Left colon (tissue), 2 donors: Measurements from ENCODE around the gene DIP2B. TPM values are rescaled to one million over a fixed set of nuclear protein-coding genes. Genes with fewer than 3 reads are reported as not detected.
"Not testable (repeated sequence)": the region's sequence is repeated elsewhere in the genome, so short reads cannot be mapped to it uniquely, and the experiment has no call there.

Experiments
- ATAC-seq: fragments of 200-7000 bp; cut with Tn5 transposase; one replicate; pipeline ENCODE4 v1.9.1; 2020; ENCODE audit warnings: mild to moderate bottlenecking, moderate library complexity
- DNase-seq, 2 donors: peaks; one replicate each; pipeline ENCODE4 v3.0.0-alpha.2; 2020
- intact Hi-C, 2 donors: fragments of 100-400 bp; cut with DNase I in 1 of 2; cut with micrococcal nuclease in 1 of 2; formaldehyde crosslinking; loops; one replicate each; pipeline versions ENCODE4 v1.11.2 to v1.14.0; 2022; cut with DNase I, micrococcal nuclease
- long read RNA-seq: library from polyadenylated mRNA; unstranded; transcript quantifications from one replicate; pipeline ENCODE4 v2.0.0, GENCODE V29; 2021
- total RNA-seq, 2 donors: library from RNA; stranded (reverse); fragmentation: NEBNext Ultra II Directional; extraction: Animal tissue kit (Norgen Biotek cat#: 25700); gene quantifications; one replicate each; pipeline ENCODE4 v1.2.1, GENCODE V29; 2021
- donor health status: DM: no; HTN: no; CAD: no.
- donor health status: DM: yes; HTN: yes; CAD: no.

The DIP2B gene, protein sequence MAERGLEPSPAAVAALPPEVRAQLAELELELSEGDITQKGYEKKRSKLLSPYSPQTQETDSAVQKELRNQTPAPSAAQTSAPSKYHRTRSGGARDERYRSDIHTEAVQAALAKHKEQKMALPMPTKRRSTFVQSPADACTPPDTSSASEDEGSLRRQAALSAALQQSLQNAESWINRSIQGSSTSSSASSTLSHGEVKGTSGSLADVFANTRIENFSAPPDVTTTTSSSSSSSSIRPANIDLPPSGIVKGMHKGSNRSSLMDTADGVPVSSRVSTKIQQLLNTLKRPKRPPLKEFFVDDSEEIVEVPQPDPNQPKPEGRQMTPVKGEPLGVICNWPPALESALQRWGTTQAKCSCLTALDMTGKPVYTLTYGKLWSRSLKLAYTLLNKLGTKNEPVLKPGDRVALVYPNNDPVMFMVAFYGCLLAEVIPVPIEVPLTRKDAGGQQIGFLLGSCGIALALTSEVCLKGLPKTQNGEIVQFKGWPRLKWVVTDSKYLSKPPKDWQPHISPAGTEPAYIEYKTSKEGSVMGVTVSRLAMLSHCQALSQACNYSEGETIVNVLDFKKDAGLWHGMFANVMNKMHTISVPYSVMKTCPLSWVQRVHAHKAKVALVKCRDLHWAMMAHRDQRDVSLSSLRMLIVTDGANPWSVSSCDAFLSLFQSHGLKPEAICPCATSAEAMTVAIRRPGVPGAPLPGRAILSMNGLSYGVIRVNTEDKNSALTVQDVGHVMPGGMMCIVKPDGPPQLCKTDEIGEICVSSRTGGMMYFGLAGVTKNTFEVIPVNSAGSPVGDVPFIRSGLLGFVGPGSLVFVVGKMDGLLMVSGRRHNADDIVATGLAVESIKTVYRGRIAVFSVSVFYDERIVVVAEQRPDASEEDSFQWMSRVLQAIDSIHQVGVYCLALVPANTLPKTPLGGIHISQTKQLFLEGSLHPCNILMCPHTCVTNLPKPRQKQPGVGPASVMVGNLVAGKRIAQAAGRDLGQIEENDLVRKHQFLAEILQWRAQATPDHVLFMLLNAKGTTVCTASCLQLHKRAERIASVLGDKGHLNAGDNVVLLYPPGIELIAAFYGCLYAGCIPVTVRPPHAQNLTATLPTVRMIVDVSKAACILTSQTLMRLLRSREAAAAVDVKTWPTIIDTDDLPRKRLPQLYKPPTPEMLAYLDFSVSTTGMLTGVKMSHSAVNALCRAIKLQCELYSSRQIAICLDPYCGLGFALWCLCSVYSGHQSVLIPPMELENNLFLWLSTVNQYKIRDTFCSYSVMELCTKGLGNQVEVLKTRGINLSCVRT (N-terminal part only)
- 10 to 100 TPM; 33.5 to 37.7 TPM for total RNA-seq
- long read RNA-seq, partial matches to known transcripts: 6 of 16 reads
- long read RNA-seq, other reads (novel, unspliced or antisense): 9 of 16 reads

DNA sequence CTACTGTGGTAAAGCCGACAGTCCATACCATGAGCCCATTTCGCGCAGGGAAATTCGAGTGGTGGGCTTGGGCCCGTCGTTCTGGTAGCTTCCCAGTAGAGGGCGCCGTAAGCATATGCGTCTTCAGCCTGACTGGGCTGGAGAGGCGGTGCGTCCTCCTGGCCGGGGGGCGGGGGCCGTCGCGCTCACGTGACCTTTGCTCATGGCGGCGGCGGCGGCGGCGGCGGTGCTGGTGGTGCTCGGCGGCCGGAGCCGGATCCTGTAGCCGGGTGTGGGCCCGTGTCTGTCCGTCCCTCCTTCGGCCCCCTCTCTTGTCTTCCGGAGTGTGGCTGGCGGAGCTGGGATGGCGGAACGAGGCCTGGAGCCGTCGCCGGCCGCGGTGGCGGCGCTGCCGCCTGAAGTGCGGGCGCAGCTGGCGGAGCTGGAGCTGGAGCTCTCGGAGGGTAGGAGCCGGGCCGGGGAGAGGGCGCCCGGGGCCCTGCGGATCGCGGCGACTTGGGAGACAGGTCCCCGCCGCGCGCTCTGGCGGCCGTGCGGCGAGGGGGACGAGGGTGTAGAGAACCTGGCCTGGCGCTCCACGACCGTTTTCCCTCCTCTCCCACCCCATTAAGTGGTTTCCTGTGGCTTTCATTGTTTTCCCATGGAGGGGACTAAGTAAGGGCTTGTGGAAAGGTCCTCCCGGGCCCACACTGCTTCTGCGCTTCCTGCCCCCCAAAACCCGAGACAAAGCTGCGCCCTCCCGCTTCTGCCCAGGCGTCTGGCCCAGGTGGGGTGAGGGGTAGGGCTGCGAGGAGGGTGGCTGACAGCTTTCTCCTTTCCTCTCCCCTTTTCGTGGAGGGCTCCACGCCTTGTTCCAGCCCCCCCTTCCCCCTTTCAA is at the start of gene DIP2B:
Gene DIP2B, plus strand, starts transcription at position 188 of the 877 bp plus-strand sequence. Its CDS starts 156 bp downstream, at position 344.
- peak; percentile 93 to 98 for DNase-seq
- peak; percentile 91 for ATAC-seq
- intact Hi-C loops: loop anchor here in 1 of 2 donors (5.0 kb wide), 1 partner anchor 132 kb away; no protein-coding TSS in a partner anchor

DNA sequence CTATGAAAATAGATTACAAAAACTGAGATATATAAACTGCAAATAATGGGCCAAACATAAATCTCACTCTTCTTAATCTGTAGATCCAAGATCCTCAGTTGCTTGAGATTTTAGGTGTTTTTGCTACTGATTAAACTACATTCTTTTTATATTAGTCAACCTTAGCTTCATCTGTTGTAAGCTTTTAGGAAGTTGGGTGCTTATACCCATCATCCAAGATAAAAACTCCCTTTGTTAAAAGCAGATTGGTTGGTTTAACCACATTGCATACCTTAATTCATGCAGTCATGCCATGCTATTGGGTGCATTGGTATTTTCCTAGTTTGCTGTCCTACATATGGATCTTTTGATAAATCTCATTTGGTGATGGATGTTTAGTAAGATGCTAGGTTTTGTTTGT is 46.2 kb upstream of the DIP2B start:
- ATAC-seq (no peak), DNase-seq (no peak)
- intact Hi-C loops: no loop called here

DNA sequence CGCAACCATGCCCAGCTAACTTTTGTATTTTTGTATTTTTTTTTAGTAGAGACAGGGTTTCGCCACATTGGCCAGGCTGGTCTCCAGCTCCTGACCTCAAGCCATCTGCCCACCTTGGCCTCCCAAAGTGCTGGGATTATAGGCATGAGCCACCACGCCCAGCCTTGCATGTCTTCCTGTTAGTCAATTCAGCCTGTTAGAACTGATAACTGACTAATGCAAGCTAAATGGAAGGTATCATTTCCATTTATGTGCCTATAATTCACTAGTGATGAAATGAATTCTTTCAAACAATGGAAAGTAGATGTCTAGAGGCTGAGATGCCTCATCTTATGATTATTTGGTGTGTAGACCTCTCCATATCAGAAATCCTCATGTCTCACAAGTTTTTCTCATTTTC is 37.3 kb upstream of the DIP2B start:
- ATAC-seq (no peak), DNase-seq (no peak)
- intact Hi-C loops: no loop called here

DNA sequence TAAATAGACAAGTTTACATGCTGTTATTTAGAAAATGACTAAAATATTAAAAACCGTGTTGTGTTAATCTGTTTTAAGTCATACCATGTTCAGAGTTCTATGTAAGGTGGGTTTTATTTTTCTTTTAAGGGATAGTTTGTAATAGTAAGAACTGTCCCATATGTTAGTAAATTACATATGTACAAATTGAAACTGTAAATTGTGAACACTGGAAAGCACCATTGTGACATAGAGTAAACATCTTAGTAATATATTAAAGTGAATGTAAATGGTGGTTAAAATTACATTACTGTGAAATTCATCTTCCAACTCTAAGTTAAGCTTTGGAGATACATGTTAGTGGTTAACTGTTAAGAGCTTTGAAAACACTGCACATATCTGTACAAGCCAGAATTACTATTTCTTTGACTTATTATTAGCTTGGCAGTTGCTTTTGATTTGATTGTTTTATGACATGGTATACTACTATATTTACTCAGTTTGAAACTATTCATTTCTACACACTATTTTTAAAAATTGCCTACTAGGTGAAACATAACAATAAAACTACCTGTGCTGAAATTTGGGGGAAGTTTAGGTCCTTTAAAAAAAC is 27.4 kb upstream of the DIP2B start:
- intact Hi-C loops: no loop called here
- no peak for DNase-seq
- ATAC-seq: no peak

DNA sequence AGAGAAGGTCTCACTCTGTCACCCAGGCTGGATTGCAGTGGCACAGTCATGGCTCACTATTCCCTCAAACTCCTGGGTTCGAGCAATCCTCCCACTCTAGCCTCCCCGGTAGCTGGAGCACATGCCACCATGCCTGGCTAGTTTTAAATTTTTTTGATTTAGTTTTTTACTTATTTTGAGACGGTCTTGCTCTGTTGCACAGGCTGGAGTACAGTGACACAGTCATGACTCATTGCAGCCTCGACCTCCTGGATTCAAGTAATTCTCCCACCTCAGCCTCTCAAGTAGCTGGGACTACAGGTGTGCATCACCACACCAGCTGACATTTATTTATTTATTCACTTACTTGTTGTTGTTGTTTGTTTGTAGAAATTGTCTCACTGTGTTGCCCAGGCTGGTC is 22.2 kb upstream of the DIP2B start:
- no peak for DNase-seq
- intact Hi-C loops: no loop called here
- ATAC-seq: no peak

DNA sequence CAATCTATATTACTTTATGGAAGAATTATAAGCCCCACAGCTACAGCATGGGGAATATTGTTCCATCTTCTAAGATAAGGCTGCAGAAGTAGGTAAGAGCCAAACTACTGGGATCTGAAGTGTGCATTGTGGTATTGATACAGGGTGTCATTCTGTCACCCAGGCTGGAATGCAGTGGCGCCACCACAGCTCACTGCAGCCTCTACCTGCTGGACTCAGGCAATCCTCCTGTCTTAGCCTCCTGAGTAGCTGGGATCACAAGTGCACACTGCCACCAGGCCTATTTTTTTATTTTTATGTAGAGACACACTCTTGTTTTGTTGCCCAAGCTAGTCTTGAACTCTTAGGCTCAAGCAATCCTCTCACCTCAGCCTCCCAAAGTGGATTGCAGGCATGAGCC is 21.3 kb upstream of the DIP2B start:
- DNase-seq (no peak), ATAC-seq (peak; percentile 17)
- intact Hi-C loops: no loop called here

DNA sequence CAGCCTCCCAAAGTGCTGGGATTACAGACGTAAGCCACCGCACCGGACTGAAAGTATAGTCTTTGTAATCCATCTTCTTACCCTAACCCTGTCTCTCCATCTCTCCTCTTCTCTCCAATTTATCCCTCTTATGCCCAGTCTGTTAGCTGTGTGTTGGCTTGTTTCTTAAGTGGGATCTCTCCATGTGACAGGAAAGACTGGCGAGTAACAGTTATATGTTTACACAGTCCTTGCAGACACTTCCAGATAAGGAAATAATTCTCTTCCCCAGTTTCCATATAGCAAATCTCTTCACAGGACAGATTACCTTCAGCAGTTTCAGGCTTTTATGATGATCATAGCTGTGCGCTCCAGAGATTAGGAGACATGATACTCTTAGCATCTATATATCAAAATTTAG is 16.0 kb upstream of the DIP2B start:
- intact Hi-C loops: no loop called here
- no peak for ATAC-seq
- DNase-seq: no peak

DNA sequence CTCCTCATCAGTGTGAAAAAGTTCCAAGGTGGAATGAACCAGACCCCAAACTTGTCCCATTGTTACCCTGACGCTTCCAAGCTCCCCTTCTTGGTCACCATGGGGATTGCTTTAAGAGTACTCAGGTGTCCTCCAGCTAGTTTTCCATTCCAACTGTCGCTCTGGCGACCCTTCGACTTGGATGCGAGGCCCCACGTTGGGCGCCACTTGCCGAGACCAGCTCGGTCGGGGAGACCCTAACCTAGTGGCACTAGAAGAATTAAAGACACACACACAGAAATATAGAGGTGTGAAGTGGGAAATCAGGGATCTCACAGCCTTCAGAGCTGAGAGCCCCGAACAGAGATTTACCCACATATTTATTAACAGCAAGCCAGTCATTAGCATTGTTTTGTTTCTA is 6.7 kb upstream of the DIP2B start:
- intact Hi-C loops, ATAC-seq, DNase-seq: not testable (repeated sequence)

DNA sequence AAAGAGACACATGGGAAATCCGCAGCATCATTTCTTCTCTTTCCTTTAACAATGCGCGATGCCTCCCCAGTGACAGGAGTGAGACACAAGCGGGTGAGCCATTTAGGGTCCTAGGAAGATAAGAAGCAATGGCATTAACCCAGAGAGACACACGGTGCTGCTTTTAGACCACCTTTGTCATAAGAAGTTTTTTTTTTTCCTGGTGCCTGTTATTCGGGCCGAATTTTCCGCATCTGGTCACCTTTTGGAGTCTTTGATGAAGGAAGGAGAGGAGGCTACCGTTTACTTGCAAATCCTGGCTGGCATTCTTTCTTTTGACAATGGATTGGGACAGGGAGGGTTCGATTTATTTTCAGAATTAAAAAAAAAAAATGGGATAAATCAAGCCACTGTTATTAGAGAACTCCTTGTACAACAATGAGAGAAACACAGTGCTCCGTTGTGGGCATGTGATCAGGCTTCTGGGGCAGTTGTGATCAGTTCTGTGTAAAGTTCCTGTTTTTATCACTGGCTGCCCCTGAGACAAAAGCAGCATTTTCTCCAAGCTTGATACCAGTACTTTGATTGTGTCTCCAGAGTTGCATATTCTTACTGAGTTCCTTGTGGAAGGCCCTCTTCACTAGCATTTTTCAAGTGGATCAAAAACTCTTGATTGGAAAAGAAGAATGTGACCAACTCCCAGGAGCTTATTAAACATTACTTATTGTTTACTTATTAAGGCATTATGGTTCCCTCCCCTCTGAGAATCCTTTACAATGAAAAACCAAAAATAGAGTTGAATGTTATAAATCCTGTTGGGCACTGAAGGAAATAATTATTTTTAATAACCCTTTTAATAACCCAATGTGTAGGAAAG is 1.1 kb downstream of the DIP2B start:
- peak; percentile 10 for ATAC-seq
- DNase-seq: no peak
- intact Hi-C loops: no loop called here

DNA sequence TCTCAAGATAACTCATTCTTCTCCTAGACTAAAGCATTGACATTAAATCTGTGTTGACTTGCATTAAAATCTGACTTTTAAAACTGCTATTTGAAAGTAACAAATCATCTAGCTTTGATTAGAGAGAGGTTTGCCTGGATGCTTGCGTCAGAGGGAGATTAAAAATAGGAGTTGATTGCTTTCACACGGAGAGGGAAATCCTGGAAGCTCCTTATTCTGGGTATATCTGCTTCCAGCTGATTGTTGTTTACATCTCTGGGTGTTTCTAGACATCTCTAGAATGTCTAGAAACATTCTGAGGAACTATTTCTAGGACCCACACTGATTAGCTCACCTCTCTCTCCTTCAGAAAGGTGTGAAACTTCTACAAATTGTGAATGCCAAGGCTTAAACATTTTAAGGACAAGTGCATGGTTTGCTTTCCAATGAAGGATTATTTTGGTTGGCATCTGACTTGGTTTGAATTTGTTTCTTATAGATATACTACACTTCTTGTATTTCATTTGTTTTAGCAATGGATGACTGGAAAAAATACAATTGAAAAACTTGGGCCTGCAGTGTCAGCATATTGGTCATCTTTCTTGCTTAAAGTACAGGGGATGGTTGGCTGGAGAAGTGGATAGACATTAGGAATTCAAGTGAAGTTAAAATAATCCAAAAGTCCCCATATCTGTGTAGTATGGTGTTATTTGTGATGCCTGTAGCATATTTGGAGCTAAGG is 2.1 kb downstream of the DIP2B start:
- intact Hi-C loops: no loop called here
- ATAC-seq (no peak), DNase-seq (no peak)

DNA sequence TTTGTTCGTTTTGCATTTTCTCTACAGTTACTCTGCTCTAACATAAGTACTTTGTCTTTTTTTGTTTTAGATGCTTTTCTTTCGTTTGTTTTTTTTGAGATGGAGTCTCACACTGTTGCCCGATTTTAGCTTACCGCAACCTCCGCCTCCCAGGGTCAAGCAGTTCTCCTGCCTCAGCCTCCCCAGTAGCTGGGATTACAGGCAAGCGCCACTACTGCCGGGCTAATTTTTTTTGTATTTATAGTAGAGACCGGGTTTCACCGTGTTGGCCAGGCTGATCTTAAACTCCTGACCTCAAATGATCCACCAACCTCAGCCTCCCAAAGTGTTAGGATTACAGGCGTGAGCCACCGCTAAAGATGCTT is 2.7 kb downstream of the DIP2B start:
- ATAC-seq (no peak), DNase-seq (no peak)
- intact Hi-C loops: no loop called here

DNA sequence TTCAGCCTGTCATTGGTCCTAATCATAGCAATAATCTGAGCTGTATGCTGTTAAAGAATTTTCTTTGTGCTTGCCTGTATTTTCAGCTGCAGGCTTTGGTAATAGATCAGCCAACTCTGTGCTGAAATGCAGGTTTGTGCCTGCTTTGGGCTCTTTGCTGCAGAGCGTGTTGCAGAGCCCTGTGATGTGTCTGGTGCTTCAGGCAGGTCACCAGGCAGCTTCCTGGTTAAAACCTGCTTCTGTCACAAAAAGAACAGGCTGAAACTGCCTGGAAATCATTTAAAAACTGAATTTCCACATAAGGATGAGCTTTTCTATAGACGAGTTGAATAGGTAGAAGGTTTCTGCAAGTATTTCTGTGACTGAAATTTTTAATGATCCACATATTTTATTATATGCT is 3.1 kb downstream of the DIP2B start:
- intact Hi-C loops: no loop called here
- ATAC-seq: no peak
- no peak for DNase-seq

DNA sequence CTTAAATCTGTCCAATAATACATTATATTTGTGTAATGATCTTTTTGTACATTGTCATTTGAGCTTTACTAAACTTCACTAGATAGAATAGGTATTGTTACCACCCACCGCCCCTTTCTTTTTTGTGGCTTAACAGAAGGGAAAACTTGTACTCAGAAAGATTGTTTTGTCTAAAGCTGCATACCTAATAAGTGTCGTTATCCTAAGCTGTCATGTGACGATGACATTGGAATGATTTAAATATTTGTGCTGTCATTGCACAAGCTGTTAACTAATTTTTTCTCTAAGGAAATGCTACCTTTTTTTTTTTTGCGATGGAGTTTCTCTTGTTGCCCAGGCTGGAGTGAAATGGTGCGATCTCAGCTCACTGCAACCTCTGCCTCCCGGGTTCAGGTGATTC is 3.6 kb downstream of the DIP2B start:
- no peak for DNase-seq
- intact Hi-C loops: no loop called here
- no peak for ATAC-seq

DNA sequence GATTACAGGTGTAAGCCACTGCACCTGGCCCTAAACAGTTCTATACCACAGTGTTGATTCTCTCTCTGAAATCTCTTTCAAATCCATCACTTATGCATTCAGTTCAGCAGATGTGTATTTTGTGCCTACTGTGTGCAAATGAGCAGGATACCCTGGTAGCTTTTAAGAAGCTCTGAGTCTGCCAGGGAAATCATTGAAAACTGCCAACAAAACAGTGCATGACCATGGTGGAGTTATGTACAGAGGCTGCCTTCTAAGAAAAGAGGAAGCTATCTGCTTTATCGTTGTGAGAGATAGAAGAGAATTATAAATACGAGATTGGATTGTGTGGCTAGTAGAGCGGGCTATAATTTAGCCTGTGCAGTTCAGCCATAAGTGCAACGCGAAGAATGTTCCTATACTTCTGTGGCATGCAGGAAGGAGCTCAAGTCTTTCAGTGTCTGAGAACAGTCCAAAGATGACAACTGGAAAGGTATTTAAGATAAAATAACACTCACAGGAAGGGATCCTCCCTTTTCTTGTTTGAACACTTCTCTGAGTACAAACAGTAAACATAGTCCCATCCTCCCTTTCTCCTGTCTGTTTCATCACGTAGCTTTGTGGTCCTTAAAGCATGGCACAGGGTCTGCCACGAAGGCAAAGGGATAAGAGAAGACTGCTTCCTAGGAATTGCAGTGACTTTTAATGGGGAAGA is 4.3 kb downstream of the DIP2B start:
- intact Hi-C loops: no loop called here
- peak; percentile 21 for ATAC-seq
- DNase-seq: no peak

DNA sequence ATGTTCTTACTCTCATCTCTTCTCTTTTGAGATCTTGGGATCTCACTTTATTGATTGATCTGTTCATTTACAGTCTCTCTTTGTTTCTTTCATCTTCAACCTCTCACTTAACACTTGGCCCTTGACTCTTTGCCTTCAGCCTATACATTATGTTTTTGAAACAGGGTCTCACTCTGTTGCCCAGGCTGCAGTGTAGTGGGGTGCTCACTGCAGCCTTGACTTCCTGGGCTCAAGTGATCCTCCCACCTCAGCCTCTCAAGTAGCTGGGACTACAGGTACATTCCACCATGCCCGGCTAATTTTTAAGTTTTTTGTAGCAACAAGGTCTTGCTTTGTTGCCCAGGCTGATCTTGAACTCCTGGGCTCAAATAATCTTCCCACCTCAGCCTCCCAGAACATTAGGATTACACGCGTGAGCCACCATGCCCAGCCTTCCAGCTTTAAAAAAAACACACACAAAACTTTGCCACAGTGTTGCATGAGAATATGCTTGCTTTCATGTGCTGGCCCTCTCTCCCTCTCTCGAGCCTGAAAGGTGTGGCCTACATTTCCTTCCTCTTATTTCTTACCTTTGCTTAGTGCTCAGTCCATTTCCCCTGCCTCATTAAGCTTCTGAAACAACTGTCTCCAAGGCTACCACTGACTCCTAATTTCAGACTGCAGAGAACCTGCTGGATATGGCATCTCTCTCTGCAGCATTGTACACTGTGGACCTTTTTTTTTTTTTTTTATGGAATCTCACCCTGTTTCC is 9.9 kb downstream of the DIP2B start:
- intact Hi-C loops: no loop called here
- ATAC-seq (peak; percentile 69), DNase-seq (no peak)
